ENCODE data around the gene CACNA1C.

CACNA1C gene

GRCh38 chr12:2013086-2013485 lies 39.7 kb upstream of the CACNA1C start:
- TF ChIP-seq, protein P1, sequence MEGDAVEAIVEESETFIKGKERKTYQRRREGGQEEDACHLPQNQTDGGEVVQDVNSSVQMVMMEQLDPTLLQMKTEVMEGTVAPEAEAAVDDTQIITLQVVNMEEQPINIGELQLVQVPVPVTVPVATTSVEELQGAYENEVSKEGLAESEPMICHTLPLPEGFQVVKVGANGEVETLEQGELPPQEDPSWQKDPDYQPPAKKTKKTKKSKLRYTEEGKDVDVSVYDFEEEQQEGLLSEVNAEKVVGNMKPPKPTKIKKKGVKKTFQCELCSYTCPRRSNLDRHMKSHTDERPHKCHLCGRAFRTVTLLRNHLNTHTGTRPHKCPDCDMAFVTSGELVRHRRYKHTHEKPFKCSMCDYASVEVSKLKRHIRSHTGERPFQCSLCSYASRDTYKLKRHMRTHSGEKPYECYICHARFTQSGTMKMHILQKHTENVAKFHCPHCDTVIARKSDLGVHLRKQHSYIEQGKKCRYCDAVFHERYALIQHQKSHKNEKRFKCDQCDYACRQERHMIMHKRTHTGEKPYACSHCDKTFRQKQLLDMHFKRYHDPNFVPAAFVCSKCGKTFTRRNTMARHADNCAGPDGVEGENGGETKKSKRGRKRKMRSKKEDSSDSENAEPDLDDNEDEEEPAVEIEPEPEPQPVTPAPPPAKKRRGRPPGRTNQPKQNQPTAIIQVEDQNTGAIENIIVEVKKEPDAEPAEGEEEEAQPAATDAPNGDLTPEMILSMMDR (IDR thresholded peaks at IDR 0.05; ENCODE audit: extremely low read depth, missing control alignments): no peak
- no peak for DNase-seq (ENCODE audit: low spot score)

- DNase-seq (ENCODE audit: low spot score): no peak
- TF ChIP-seq, protein P1 (IDR thresholded peaks at IDR 0.05; ENCODE audit: extremely low read depth, missing control alignments): no peak
These were observed 39.1 kb upstream of the CACNA1C start for GRCh38 chr12:2013527-2014223.

- TF ChIP-seq, protein P1 (IDR thresholded peaks at IDR 0.05; ENCODE audit: extremely low read depth, missing control alignments): no peak
These were observed 38.6 kb upstream of the CACNA1C start for GRCh38 chr12:2014231-2014630.

GRCh38 chr12:2016862-2017545 lies 35.8 kb upstream of the CACNA1C start:
- TF ChIP-seq, protein P1 (IDR thresholded peaks at IDR 0.05; ENCODE audit: extremely low read depth, missing control alignments): no peak
- DNase-seq (ENCODE audit: low spot score): no peak

More at GRCh38 chr12:2014231-2014630, 38.6 kb upstream of the CACNA1C start:
- DNase-seq (ENCODE audit: low spot score): no peak

DNA sequence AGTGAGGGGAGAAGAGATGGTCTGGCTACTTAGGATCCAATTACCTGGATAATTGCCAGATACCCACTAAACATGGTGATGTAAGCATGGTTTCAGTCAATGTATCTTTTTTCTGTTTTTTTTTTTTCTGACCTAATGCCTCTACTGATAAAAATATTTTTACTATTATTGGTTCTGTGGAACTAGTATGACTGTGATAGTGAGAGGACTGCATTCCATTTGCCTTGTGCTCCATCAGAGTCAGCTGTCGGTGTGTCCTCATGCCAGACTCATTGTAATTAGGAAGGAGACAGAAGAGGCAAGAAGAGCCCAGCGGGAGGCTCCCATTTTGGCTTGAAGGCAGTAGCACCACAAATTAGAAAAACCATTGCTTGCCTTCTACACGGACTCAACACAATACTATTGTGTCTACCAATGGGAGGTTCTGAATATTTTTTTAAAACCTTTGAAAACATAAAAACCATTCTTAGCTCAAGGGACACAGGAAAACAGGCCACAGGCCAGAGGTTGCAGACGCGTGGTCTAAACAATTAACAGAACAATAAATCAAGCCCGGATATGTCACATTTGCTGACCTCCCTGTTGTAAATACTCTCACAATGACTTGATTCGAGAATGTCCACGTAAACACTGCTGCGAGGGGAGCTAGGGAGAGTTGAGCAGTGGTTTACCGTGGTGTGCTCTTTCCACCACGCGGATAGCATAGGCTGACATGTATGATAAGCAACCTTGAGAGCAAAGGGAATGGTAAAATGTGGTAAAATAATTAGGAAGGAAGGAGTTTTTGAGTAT lies 35.0 kb upstream of the CACNA1C start:
- DNase-seq (ENCODE audit: low spot score): no peak
- TF ChIP-seq, protein P1 (IDR thresholded peaks at IDR 0.05; ENCODE audit: extremely low read depth, missing control alignments): no peak

DNA sequence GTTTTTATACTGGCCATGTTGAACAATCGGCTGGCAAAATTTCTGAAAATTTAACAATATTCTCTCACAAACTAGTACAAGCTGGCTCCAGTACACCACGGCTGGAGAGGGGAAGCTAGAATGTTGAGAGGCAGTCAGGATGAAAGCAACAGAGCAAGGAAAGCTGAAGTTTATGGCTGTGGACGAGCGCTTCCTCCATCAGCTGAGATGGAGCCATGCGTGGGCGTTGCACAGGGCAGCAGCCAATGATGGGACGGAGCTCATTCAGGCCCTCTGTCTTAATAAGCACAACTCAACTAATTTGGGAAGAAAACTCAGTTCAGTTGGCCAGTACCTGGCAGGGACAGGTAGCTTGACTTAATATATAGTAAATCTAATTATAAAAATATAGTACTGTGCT lies 34.4 kb upstream of the CACNA1C start:
- no peak for DNase-seq (ENCODE audit: low spot score)
- TF ChIP-seq, protein P1 (IDR thresholded peaks at IDR 0.05; ENCODE audit: extremely low read depth, missing control alignments): no peak

DNA sequence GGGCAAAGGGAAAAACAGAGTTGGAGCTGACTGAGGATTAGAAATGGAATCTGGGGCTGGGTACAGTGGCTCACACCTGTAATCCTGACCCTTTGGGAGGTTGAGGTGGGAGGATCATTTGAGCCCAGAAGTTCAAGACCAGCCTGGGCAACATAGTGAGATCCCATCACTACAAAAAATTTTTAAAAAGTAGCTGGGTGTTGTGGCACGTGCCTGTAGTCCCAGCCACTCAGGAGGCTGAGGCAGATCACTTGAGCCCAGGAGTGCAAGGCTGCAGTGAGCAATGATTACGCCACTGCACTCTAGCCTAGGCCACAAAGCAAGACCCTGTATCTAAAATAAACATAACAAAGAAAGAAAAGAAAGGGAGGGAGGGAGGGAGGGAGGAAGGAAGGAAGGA lies 33.7 kb upstream of the CACNA1C start:
- DNase-seq (ENCODE audit: low spot score): no peak
- TF ChIP-seq, protein P1 (IDR thresholded peaks at IDR 0.05; ENCODE audit: extremely low read depth, missing control alignments): no peak

Data from GM20000 (cell line).